GM23338 (cell line): ENCODE results near the gene SNX14. TPM values are rescaled to one million over a fixed set of nuclear protein-coding genes. Genes with fewer than 3 reads are reported as not detected.

ENCODE experiments used
- ATAC-seq: fragments of 200-7000 bp; cut with Tn5 transposase; 3 replicates; pipeline ENCODE4 v1.9.1; 2020
- DNase-seq: peaks from one replicate; pipeline ENCODE4 v3.0.0-alpha.2; 2015; ENCODE audit warnings: low spot score
- H2AFZ ChIP-seq: fragments of 200-600 bp; sonication (generic); 2 replicates; pipeline ENCODE4 v1.8.0; 2016; ENCODE audit warnings: antibody characterized with exemption, mild to moderate bottlenecking, moderate library complexity
- H3F3A ChIP-seq: fragments of 200-600 bp; sonication (generic); replicated peaks from 2 replicates; pipeline ENCODE4 v1.8.0; 2017; ENCODE audit warnings: antibody characterized with exemption, mixed run types, low read depth
- H3K27ac ChIP-seq: fragments of 200-600 bp; sonication (generic); 2 replicates; pipeline ENCODE4 v1.6.1; 2016; ENCODE audit warnings: low read depth
- H3K27me3 ChIP-seq: fragments of 200-600 bp; sonication (generic); 2 replicates; pipeline ENCODE4 v1.8.0; 2016; ENCODE audit warnings: mild to moderate bottlenecking, mixed run types, moderate library complexity; ENCODE audit not compliant: insufficient read depth
- H3K36me3 ChIP-seq: fragments of 200-600 bp; sonication (generic); 2 replicates; pipeline ENCODE4 v1.8.0; 2016; ENCODE audit warnings: mild to moderate bottlenecking; ENCODE audit not compliant: insufficient read depth
- H3K4me1 ChIP-seq: fragments of 200-600 bp; sonication (generic); 2 replicates; pipeline ENCODE4 v1.8.0; 2016; ENCODE audit warnings: mild to moderate bottlenecking, moderate library complexity; ENCODE audit not compliant: insufficient read depth
- H3K4me2 ChIP-seq: fragments of 200-600 bp; sonication (generic); 2 replicates; pipeline ENCODE4 v1.7.1; 2017; ENCODE audit warnings: mixed run types
- H3K4me3 ChIP-seq: fragments of 200-600 bp; sonication (generic); 2 replicates; pipeline ENCODE4 v1.6.1; 2016; ENCODE audit warnings: mixed run types
- H3K79me2 ChIP-seq: fragments of 200-600 bp; sonication (generic); replicated peaks from 2 replicates; pipeline ENCODE4 v1.8.0; 2017; ENCODE audit warnings: mild to moderate bottlenecking; ENCODE audit not compliant: insufficient read depth
- H3K9me2 ChIP-seq: fragments of 200-600 bp; sonication (generic); 2 replicates; pipeline ENCODE4 v1.8.0; 2017; ENCODE audit not compliant: insufficient read depth
- H4K20me1 ChIP-seq: fragments of 200-600 bp; sonication (generic); replicated peaks from 2 replicates; pipeline ENCODE4 v1.8.0; 2017; ENCODE audit warnings: mild to moderate bottlenecking; ENCODE audit not compliant: insufficient read depth
- H3K27ac Mint-ChIP-seq: 2 replicates; pipeline ENCODE4 v1.8.0; 2020; ENCODE audit warnings: inconsistent platforms, mild to moderate bottlenecking, moderate library complexity, mixed read lengths
- H3K27me3 Mint-ChIP-seq: 3 replicates; pipeline ENCODE4 v1.8.0; 2022; ENCODE audit warnings: low read depth, mild to moderate bottlenecking, moderate library complexity, mixed read lengths, inconsistent platforms; ENCODE audit not compliant: insufficient read depth, poor library complexity
- H3K36me3 Mint-ChIP-seq: 3 replicates; pipeline ENCODE4 v1.8.0; 2021; ENCODE audit warnings: low read depth, mild to moderate bottlenecking, inconsistent platforms, moderate library complexity, mixed read lengths
- H3K4me1 Mint-ChIP-seq: 3 replicates; pipeline ENCODE4 v1.8.0; 2020; ENCODE audit warnings: mild to moderate bottlenecking, inconsistent platforms, mixed read lengths
- H3K4me3 Mint-ChIP-seq: 3 replicates; pipeline ENCODE4 v1.8.0; 2021; ENCODE audit warnings: moderate library complexity, mild to moderate bottlenecking, inconsistent platforms, mixed read lengths
- H3K9me3 Mint-ChIP-seq: 3 replicates; pipeline ENCODE4 v1.8.0; 2020; ENCODE audit warnings: moderate library complexity, mild to moderate bottlenecking, inconsistent platforms, mixed read lengths
- CTCF ChIP-seq, 2 experiments: fragments of 200-600 bp in 1 of 2; sonication (generic) in 1 of 2; conservative IDR thresholded peaks; 2 replicates each; pipeline versions ENCODE4 v1.5.1 to v1.6.1; 2016 to 2017; ENCODE audit warnings: antibody characterized with exemption in 2 of 2, low read depth in 2 of 2, mild to moderate bottlenecking in 2 of 2, moderate library complexity in 1 of 2
- ETS1 ChIP-seq: IDR thresholded peaks from 2 replicates; pipeline ENCODE4 v1.6.1; 2016; ENCODE audit warnings: antibody characterized with exemption
- EZH2 ChIP-seq: fragments of 200-600 bp; sonication (generic); IDR thresholded peaks from one replicate; pipeline ENCODE4 v1.8.0; 2017; ENCODE audit warnings: antibody characterized with exemption, mild to moderate bottlenecking, low read depth; ENCODE audit not compliant: unreplicated experiment
- EZH2phosphoT487 ChIP-seq: fragments of 200-600 bp; sonication (generic); IDR thresholded peaks from one replicate; pipeline ENCODE4 v1.8.1; 2018; ENCODE audit warnings: antibody characterized with exemption; ENCODE audit not compliant: unreplicated experiment
- JUNB ChIP-seq: IDR thresholded peaks from one replicate; pipeline ENCODE4 v1.6.1; 2016; ENCODE audit warnings: antibody characterized with exemption; ENCODE audit not compliant: unreplicated experiment
- NANOG ChIP-seq: IDR thresholded peaks from 2 replicates; pipeline ENCODE4 v1.6.1; 2016; ENCODE audit warnings: antibody characterized with exemption, borderline replicate concordance
- POLR2AphosphoS5 ChIP-seq: IDR thresholded peaks from 2 replicates; pipeline ENCODE4 v1.6.1; 2016; ENCODE audit warnings: antibody characterized with exemption, low read depth
- REST ChIP-seq: IDR thresholded peaks from one replicate; pipeline ENCODE4 v1.6.1; 2018; ENCODE audit warnings: antibody characterized with exemption; ENCODE audit not compliant: unreplicated experiment
- STAT1 ChIP-seq: IDR thresholded peaks from one replicate; pipeline ENCODE4 v1.6.1; 2016; ENCODE audit warnings: antibody characterized with exemption; ENCODE audit not compliant: unreplicated experiment
- ZNF114 ChIP-seq: fragments of 250-450 bp; sonication (Bioruptor Pico); IDR thresholded peaks from 2 replicates; pipeline ENCODE4 v1.5.0; 2020; ENCODE audit warnings: mild to moderate bottlenecking, moderate library complexity
- ZNF331 ChIP-seq: fragments of 250-450 bp; sonication (Bioruptor Pico); IDR thresholded peaks from 2 replicates; pipeline ENCODE4 v1.5.0; 2020; ENCODE audit warnings: low read depth, mild to moderate bottlenecking, moderate library complexity
- ZNF462 ChIP-seq: fragments of 250-450 bp; sonication (Bioruptor Pico); IDR thresholded peaks from 2 replicates; pipeline ENCODE4 v1.5.0; 2020; ENCODE audit warnings: mild to moderate bottlenecking, moderate library complexity
- polyA plus RNA-seq: library from polyadenylated mRNA; unstranded; fragments of >200 nt; fragmentation: Nextera tagmentation; extraction: Ambion mirVana; gene quantifications from 2 replicates; pipeline ENCODE4 v1.2.1, GENCODE V29; 2016
- total RNA-seq: library from RNA; depleted of rRNA; stranded (reverse); fragments of >200 nt; shearing (Covaris generic); gene quantifications from 2 replicates; pipeline ENCODE4 v1.2.3, GENCODE V29; 2014

Gene SNX14
- total and polyA plus RNA-seq, 2 experiments from 2014 or later: 23.1 to 32.0 TPM

- ATAC-seq (no peak), DNase-seq (no peak)
- Histone ChIP-seq H3K4me2 (no peak overlapping the region), H3K79me2 (no peaks in the 10 kb centered on the region), H4K20me1 (no peaks in the 10 kb centered on the region), H3K27ac (no peak overlapping the region), H3K36me3 (no peaks in the 10 kb centered on the region), H3K4me3 (no peak overlapping the region), H2AFZ (no peak overlapping the region), H3K27me3 (no peaks in the 10 kb centered on the region), H3K9me2 (peaks cover 7% of the 10 kb centered on the region; the same call in 1 of the 2 replicates), H3F3A (no peaks in the 10 kb centered on the region), H3K4me1 (peaks cover 26% of the 10 kb centered on the region)
- Mint-ChIP-seq H3K27ac (no peak overlapping the region), H3K36me3 (no peaks in the 10 kb centered on the region; the same call in 2 of the 3 replicates), H3K4me3 (no peak overlapping the region), H3K9me3 (no peaks in the 10 kb centered on the region), H3K4me1 (peaks cover 26% of the 10 kb centered on the region), H3K27me3 (peaks cover 4% of the 10 kb centered on the region)
- TF ChIP-seq ETS1 (no peak), POLR2AphosphoS5 (no peak), JUNB (no peak), ZNF462 (CRISPR knock-in tag) (no peak), STAT1 (no peak), EZH2 (no peak), NANOG (no peak), EZH2phosphoT487 (no peak), ZNF331 (CRISPR knock-in tag) (no peak), ZNF114 (no peak), CTCF (conservative IDR thresholded peaks at IDR 0.05; ENCODE audit: low read depth in 2 of 2) (no peak), REST (no peak)
Measured at GRCh38 chr6:85461798-85462170, 131.9 kb downstream of the SNX14 start.
